MCF 10A (cell line): ENCODE results near the gene PARL. TPM values are rescaled to one million over a fixed set of nuclear protein-coding genes. Genes with fewer than 3 reads are reported as not detected.
A peak's percentile ranks its signal among the peaks of the same experiment; 100 is the strongest.

ENCODE experiments used
- BruUV-seq: library from RNA; stranded (reverse); fragments of 400-500 nt; replicated peaks from 2 replicates; lab custom pipeline; 2021; lab: Mats Ljungman, UMichigan
- CTCF ChIA-PET: fragments of 300-600 bp; sonication (Branson Sonifier 250); formaldehyde crosslinking; extraction: SDS; loops from one replicate; lab custom pipeline; 2021; ENCODE audit warnings: antibody characterized with exemption, inconsistent platforms; lab: Yijun Ruan, JAX
- POLR2A ChIA-PET: fragments of 300-600, 350-650 bp; sonication (Branson Sonifier 250); formaldehyde crosslinking; extraction: SDS; loops from one replicate; lab custom pipeline; 2020; ENCODE audit warnings: antibody characterized with exemption, inconsistent platforms; lab: Yijun Ruan, JAX
- DNase-seq: peaks from one replicate; pipeline ENCODE4 v3.0.0-alpha.2; 2018; ENCODE audit not compliant: unreplicated experiment
- H3K27ac Mint-ChIP-seq: one replicate; pipeline ENCODE4 v1.8.0; 2022; ENCODE audit warnings: mild to moderate bottlenecking, low read depth, mixed read lengths; ENCODE audit not compliant: unreplicated experiment
- H3K27me3 Mint-ChIP-seq: one replicate; pipeline ENCODE4 v1.8.0; 2022; ENCODE audit warnings: mixed read lengths; ENCODE audit not compliant: insufficient read depth, unreplicated experiment
- H3K36me3 Mint-ChIP-seq: one replicate; pipeline ENCODE4 v1.8.0; 2022; ENCODE audit warnings: mild to moderate bottlenecking, moderate library complexity, mixed read lengths; ENCODE audit not compliant: insufficient read depth, unreplicated experiment
- H3K4me1 Mint-ChIP-seq: one replicate; pipeline ENCODE4 v1.8.0; 2022; ENCODE audit warnings: mixed read lengths; ENCODE audit not compliant: insufficient read depth, unreplicated experiment
- H3K4me3 Mint-ChIP-seq: one replicate; pipeline ENCODE4 v1.8.0; 2022; ENCODE audit warnings: mild to moderate bottlenecking, moderate library complexity, mixed read lengths; ENCODE audit not compliant: unreplicated experiment
- H3K9me3 Mint-ChIP-seq: one replicate; pipeline ENCODE4 v1.8.0; 2022; ENCODE audit warnings: mixed read lengths; ENCODE audit not compliant: unreplicated experiment
- CTCF ChIP-seq: fragments of 200-600 bp; IDR thresholded peaks from one replicate; pipeline ENCODE4 v1.8.0; 2022; ENCODE audit warnings: antibody characterized with exemption, mild to moderate bottlenecking; ENCODE audit not compliant: unreplicated experiment
- intact Hi-C: fragments of 100-400 bp; cut with micrococcal nuclease; formaldehyde crosslinking; loops from 2 replicates; pipeline ENCODE4 v1.14.1; 2022
- total RNA-seq: library from RNA; stranded (reverse); gene quantifications from 2 replicates; pipeline ENCODE4 v1.2.3, GENCODE V29; 2022

Gene PARL
- total RNA-seq, 1 experiment from 2014 or later = 88.0 TPM

- POLR2A ChIA-PET = interaction anchor here (0.6 to 1.9 kb wide), 4 partner anchors 11 to 455 kb away, joined by 3 to 7 read pairs (median 4); partner anchors contain the start of gene PARL
- Mint-ChIP-seq H3K27me3 (no peaks in the 10 kb centered on the region), H3K4me1 (no peaks in the 10 kb centered on the region), H3K27ac (peak overlapping the region; percentile 32), H3K36me3 (peaks cover 21% of the 10 kb centered on the region), H3K4me3 (peak overlapping the region; percentile 47), H3K9me3 (no peaks in the 10 kb centered on the region)
- TF ChIP-seq CTCF = no peak
- no peak for DNase-seq
- CTCF ChIA-PET = interaction anchor here (0.9 to 1.1 kb wide), 4 partner anchors 13 to 255 kb away, joined by 3 to 4 read pairs (median 3); no protein-coding TSS in a partner anchor
- BruUV-seq = no TSS peak
- intact Hi-C loops = no loop called here
Observed at GRCh38 chr3:183826448-183827250, 58.0 kb downstream of the PARL start.

- Mint-ChIP-seq H3K27me3 (no peaks in the 10 kb centered on the region), H3K4me1 (no peaks in the 10 kb centered on the region), H3K27ac (no peak within 1 kb of the TSS), H3K36me3 (peaks cover 12% of the 10 kb centered on the region), H3K9me3 (no peaks in the 10 kb centered on the region), H3K4me3 (peak within 1 kb of the TSS; percentile 56)
- intact Hi-C loops = loop anchor here (2.0 kb wide), 1 partner anchor 59 kb away; the partner anchor contains the start of gene PARL
- CTCF ChIA-PET = interaction anchor here (0.9 to 1.3 kb wide), 3 partner anchors 22 to 356 kb away, joined by 3 read pairs; no protein-coding TSS in a partner anchor
- peak; percentile 28 for DNase-seq
- POLR2A ChIA-PET = interaction anchor here (0.8 to 1.9 kb wide), 3 partner anchors 10 to 59 kb away, joined by 3 to 7 read pairs (median 5); partner anchors contain the start of gene PARL
- peak; percentile 29 for TF ChIP-seq CTCF
- BruUV-seq = no TSS peak
Observed at GRCh38 chr3:183825456-183826161, 59.1 kb downstream of the PARL start, which contains the start of gene MAP6D1. Gene MAP6D1, minus strand, starts transcription at chr3:183825577. Its CDS starts 30 bp downstream, at chr3:183825547.

- DNase-seq = no peak
- no TSS peak for BruUV-seq
- H3K27ac Mint-ChIP-seq = no peak overlapping the region
- H3K4me3 Mint-ChIP-seq = peak overlapping the region; percentile 56
- H3K36me3 Mint-ChIP-seq = peaks cover 8% of the 10 kb centered on the region
- CTCF ChIA-PET = interaction anchor here (0.7 to 1.3 kb wide), 3 partner anchors 23 to 356 kb away, joined by 3 read pairs; no protein-coding TSS in a partner anchor
- H3K4me1 Mint-ChIP-seq = no peaks in the 10 kb centered on the region
- no peaks in the 10 kb centered on the region for H3K27me3 Mint-ChIP-seq
- intact Hi-C loops = loop anchor here (2.0 kb wide), 1 partner anchor 60 kb away; the partner anchor contains the start of gene PARL
- POLR2A ChIA-PET = interaction anchor here (0.8 to 1.0 kb wide), 2 partner anchors 12 to 25 kb away, joined by 3 to 4 read pairs; no protein-coding TSS in a partner anchor
- H3K9me3 Mint-ChIP-seq = no peaks in the 10 kb centered on the region
- TF ChIP-seq CTCF = no peak
Observed at GRCh38 chr3:183824761-183825455, 59.8 kb downstream of the PARL start.
